Measurements from ENCODE around the gene SLC9A7.
A peak's percentile ranks its signal among the peaks of the same experiment; 100 is the strongest.

The SLC9A7 gene

DNA sequence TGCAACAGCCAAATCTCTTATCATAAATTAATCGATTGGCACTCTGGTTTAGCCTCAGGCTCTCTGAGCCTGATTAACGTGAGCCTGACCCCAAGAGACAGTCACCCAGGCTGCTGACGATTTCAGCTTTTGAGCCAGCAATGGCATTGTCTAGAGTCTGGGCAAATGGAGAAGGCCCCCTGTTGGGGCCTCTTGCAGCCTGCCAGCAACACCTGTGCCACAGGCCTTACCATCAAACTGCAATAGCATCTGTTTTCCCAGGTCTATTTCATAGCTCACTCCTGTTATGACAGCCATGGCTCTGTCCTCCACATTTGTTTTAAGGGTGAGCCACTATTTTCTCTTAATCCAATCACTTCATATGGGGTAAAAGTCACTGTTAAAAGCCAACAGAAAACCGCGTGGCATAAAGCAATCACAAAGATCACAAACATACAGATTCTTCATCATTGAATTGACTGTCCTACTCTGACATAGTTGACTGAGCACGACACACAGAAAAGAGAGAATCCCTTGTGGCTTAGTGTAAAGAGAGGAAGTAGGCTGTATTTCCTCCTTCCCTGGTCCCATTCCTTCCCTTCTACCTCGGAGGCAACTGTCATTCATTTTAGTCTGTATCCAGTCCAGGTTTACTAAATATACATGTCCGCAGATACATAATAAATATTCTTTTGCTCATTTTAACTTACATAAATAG lies 47.8 kb downstream of the SLC9A7 start (continued):
- no peak for TF ChIP-seq ZNF747 (tag by site-specific recombination; IDR thresholded peaks at IDR 0.05)
- TF ChIP-seq ZNF24 (tag by site-specific recombination; IDR thresholded peaks at IDR 0.05), result no peak
- no peak for TF ChIP-seq ZBTB6 (tag by site-specific recombination; IDR thresholded peaks at IDR 0.05)
- TF ChIP-seq ZBTB11 (tag by site-specific recombination; conservative IDR thresholded peaks at IDR 0.05; ENCODE audit: low read depth), result no peak
- no peak for TF ChIP-seq SP7 (tag by site-specific recombination; IDR thresholded peaks at IDR 0.05)
- TF ChIP-seq ZNF677 (tag by site-specific recombination; IDR thresholded peaks at IDR 0.05), result no peak

DNA sequence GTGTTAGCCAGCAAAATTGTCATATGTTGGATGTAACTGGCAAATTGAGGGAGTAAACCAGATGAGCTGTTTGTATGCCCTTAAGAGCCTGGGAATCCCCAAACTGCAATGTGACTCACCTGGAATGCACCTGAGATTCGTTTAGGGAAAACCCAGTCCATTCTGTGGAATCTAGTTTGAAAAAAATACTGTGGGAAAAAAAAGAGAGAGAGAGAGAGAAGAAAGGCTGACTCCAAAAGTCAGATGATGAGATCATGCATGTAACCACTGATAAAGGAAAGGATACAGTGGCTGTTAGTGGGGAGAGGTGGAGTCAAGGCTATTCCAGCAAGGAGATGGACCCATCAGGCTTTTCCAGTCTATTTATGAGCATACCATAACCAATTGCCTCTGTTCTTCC lies 48.5 kb downstream of the SLC9A7 start:
- H3K36me3 ChIP-seq (ENCODE audit: control insufficient read depth in 2 of 2, insufficient read depth in 1 of 2, low read length in 2 of 2), result no peaks in the 10 kb centered on the region
- peaks cover 8% of the 10 kb centered on the region for H3K4me1 ChIP-seq (ENCODE audit: control insufficient read depth, insufficient read depth, low read length)
- ChIA-PET POLR2A (no interaction called here), CTCF (interaction anchor here (0.7 kb wide), 1 partner anchor 13 kb away, joined by 3 read pairs; no protein-coding TSS in a partner anchor)
- no peak overlapping the region for H3K27ac ChIP-seq (ENCODE audit: extremely low read depth, low read depth, low read length)
- H3K4me3 ChIP-seq (ENCODE audit: low read depth, low read length), result no peak overlapping the region
- no peaks in the 10 kb centered on the region for H3K9me3 ChIP-seq (ENCODE audit: control insufficient read depth, insufficient read depth, low read depth, low read length)
- TF ChIP-seq ZNF10 (tag by site-specific recombination; IDR thresholded peaks at IDR 0.05) (peak; percentile 73), PRDM1 (tag by site-specific recombination; IDR thresholded peaks at IDR 0.05) (0 out of 2 replicates have a peak, but pooled peaks have one; percentile 48), ZNF274 (IDR thresholded peaks at IDR 0.05; ENCODE audit: low read length) (no peak), ZNF274 (tag by site-specific recombination; IDR thresholded peaks at IDR 0.05; ENCODE audit: borderline replicate concordance) (no peak), OSR2 (tag by site-specific recombination; IDR thresholded peaks at IDR 0.05) (peak; percentile 21; the same call in 1 of the 2 replicates), FEZF1 (tag by site-specific recombination; IDR thresholded peaks at IDR 0.05) (0 out of 2 replicates have a peak, but pooled peaks have one; percentile 15), ATF2 (tag by site-specific recombination; IDR thresholded peaks at IDR 0.05; ENCODE audit: low read depth) (peak; percentile 59), SP3 (tag by site-specific recombination; IDR thresholded peaks at IDR 0.05) (no peak), ZNF629 (tag by site-specific recombination; IDR thresholded peaks at IDR 0.05) (peak; percentile 55), ZBTB21 (tag by site-specific recombination; IDR thresholded peaks at IDR 0.05) (0 out of 2 replicates have a peak, but pooled peaks have one; percentile 17), ZNF362 (tag by site-specific recombination; IDR thresholded peaks at IDR 0.05) (peak; percentile 83), SP2 (tag by site-specific recombination; IDR thresholded peaks at IDR 0.05) (no peak), ZNF341 (tag by site-specific recombination; IDR thresholded peaks at IDR 0.05; ENCODE audit: low read depth) (peak; percentile 80)
- TF ChIP-seq, protein P1, sequence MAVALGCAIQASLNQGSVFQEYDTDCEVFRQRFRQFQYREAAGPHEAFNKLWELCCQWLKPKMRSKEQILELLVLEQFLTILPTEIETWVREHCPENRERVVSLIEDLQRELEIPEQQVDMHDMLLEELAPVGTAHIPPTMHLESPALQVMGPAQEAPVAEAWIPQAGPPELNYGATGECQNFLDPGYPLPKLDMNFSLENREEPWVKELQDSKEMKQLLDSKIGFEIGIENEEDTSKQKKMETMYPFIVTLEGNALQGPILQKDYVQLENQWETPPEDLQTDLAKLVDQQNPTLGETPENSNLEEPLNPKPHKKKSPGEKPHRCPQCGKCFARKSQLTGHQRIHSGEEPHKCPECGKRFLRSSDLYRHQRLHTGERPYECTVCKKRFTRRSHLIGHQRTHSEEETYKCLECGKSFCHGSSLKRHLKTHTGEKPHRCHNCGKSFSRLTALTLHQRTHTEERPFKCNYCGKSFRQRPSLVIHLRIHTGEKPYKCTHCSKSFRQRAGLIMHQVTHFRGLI (tag by site-specific recombination; IDR thresholded peaks at IDR 0.05), result no peak
- TF ChIP-seq, protein P2, sequence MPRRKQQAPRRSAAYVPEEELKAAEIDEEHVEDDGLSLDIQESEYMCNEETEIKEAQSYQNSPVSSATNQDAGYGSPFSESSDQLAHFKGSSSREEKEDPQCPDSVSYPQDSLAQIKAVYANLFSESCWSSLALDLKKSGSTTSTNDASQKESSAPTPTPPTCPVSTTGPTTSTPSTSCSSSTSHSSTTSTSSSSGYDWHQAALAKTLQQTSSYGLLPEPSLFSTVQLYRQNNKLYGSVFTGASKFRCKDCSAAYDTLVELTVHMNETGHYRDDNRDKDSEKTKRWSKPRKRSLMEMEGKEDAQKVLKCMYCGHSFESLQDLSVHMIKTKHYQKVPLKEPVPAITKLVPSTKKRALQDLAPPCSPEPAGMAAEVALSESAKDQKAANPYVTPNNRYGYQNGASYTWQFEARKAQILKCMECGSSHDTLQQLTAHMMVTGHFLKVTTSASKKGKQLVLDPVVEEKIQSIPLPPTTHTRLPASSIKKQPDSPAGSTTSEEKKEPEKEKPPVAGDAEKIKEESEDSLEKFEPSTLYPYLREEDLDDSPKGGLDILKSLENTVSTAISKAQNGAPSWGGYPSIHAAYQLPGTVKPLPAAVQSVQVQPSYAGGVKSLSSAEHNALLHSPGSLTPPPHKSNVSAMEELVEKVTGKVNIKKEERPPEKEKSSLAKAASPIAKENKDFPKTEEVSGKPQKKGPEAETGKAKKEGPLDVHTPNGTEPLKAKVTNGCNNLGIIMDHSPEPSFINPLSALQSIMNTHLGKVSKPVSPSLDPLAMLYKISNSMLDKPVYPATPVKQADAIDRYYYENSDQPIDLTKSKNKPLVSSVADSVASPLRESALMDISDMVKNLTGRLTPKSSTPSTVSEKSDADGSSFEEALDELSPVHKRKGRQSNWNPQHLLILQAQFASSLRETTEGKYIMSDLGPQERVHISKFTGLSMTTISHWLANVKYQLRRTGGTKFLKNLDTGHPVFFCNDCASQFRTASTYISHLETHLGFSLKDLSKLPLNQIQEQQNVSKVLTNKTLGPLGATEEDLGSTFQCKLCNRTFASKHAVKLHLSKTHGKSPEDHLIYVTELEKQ (tag by site-specific recombination; IDR thresholded peaks at IDR 0.05; ENCODE audit: borderline replicate concordance), result no peak
- TF ChIP-seq, protein P3, sequence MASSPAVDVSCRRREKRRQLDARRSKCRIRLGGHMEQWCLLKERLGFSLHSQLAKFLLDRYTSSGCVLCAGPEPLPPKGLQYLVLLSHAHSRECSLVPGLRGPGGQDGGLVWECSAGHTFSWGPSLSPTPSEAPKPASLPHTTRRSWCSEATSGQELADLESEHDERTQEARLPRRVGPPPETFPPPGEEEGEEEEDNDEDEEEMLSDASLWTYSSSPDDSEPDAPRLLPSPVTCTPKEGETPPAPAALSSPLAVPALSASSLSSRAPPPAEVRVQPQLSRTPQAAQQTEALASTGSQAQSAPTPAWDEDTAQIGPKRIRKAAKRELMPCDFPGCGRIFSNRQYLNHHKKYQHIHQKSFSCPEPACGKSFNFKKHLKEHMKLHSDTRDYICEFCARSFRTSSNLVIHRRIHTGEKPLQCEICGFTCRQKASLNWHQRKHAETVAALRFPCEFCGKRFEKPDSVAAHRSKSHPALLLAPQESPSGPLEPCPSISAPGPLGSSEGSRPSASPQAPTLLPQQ (tag by site-specific recombination; IDR thresholded peaks at IDR 0.05), result peak; percentile 50; the same call in 1 of the 2 replicates
